C4-2B (cell line): ENCODE results near the gene PILRA.
A peak's percentile ranks its signal among the peaks of the same experiment; 100 is the strongest.

Experiments
- H3K27ac ChIP-seq: fragments of 450-650 bp; 2 replicates; pipeline ENCODE4 v1.5.1; 2017
- ZFX ChIP-seq: fragments of 450-650 bp; IDR thresholded peaks from 2 replicates; pipeline ENCODE4 v1.6.1; 2017
- TF ChIP-seq, protein P1 (sequence below): fragments of 450-650 bp; conservative IDR thresholded peaks from 2 replicates; pipeline ENCODE4 v1.5.1; 2017; ENCODE audit warnings: mild to moderate bottlenecking

Gene PILRA

GRCh38 chr7:100428967-100429636 lies 55.8 kb downstream of the PILRA start:
- H3K27ac ChIP-seq: peak overlapping the region; percentile 99
- TF ChIP-seq, protein P1, sequence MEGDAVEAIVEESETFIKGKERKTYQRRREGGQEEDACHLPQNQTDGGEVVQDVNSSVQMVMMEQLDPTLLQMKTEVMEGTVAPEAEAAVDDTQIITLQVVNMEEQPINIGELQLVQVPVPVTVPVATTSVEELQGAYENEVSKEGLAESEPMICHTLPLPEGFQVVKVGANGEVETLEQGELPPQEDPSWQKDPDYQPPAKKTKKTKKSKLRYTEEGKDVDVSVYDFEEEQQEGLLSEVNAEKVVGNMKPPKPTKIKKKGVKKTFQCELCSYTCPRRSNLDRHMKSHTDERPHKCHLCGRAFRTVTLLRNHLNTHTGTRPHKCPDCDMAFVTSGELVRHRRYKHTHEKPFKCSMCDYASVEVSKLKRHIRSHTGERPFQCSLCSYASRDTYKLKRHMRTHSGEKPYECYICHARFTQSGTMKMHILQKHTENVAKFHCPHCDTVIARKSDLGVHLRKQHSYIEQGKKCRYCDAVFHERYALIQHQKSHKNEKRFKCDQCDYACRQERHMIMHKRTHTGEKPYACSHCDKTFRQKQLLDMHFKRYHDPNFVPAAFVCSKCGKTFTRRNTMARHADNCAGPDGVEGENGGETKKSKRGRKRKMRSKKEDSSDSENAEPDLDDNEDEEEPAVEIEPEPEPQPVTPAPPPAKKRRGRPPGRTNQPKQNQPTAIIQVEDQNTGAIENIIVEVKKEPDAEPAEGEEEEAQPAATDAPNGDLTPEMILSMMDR: no peak

GRCh38 chr7:100429637-100430492 lies 56.6 kb downstream of the PILRA start, which contains the start of gene MEPCE:
Gene MEPCE, plus strand, starts transcription at chr7:100429831. Its CDS starts 188 bp downstream, at chr7:100430019.
- peak within 1 kb of the TSS; percentile 99 for H3K27ac ChIP-seq

DNA sequence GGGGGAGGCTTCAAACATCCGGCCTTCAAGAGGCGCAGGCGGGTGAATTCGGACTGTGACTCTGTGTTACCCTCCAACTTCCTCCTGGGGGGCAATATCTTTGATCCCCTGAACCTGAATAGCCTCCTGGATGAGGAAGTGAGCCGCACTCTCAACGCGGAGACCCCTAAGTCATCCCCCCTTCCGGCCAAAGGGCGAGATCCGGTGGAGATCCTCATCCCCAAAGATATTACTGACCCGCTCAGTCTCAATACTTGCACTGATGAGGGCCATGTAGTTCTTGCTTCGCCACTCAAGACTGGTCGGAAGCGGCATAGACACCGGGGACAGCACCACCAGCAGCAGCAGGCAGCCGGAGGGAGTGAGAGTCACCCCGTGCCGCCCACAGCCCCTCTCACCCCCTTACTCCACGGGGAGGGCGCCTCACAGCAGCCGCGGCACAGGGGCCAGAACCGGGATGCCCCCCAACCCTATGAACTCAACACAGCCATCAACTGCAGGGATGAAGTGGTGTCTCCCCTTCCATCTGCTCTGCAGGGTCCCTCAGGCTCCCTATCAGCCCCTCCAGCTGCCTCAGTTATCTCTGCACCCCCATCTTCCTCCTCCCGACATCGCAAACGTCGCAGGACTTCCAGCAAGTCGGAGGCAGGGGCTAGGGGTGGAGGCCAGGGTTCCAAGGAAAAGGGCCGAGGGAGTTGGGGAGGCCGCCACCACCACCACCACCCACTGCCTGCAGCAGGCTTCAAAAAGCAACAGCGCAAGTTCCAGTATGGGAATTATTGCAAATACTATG lies 57.4 kb downstream of the PILRA start:
- H3K27ac ChIP-seq: peak overlapping the region; percentile 99
- TF ChIP-seq ZFX: no peak
- TF ChIP-seq, protein P1: no peak

More at GRCh38 chr7:100429637-100430492, 56.6 kb downstream of the PILRA start, which contains the start of gene MEPCE:
- peak; percentile 67 for TF ChIP-seq ZFX
- TF ChIP-seq, protein P1: no peak

- peak overlapping the region; percentile 99 for H3K27ac ChIP-seq
- TF ChIP-seq, protein P1: no peak
- TF ChIP-seq ZFX: no peak
These were observed 58.0 kb downstream of the PILRA start for GRCh38 chr7:100431286-100431735.

- no peak for TF ChIP-seq ZFX
- TF ChIP-seq, protein P1: no peak
- peak overlapping the region; percentile 99 for H3K27ac ChIP-seq
These were observed 58.8 kb downstream of the PILRA start for GRCh38 chr7:100432053-100432452.

GRCh38 chr7:100432621-100433275 lies 59.5 kb downstream of the PILRA start:
- TF ChIP-seq, protein P1: no peak
- TF ChIP-seq ZFX: no peak
- peak overlapping the region; percentile 96; the same call in 1 of the 2 replicates for H3K27ac ChIP-seq
